HCEC 1CT (cell line): ENCODE measurements around the gene C20orf141.
"Not testable (repeated sequence)": the region's sequence is repeated elsewhere in the genome, so short reads cannot be mapped to it uniquely, and the experiment has no call there.

Experiments
- DNase-seq: peaks from one replicate; pipeline ENCODE4 v3.0.0-alpha.2; 2017

Gene C20orf141

DNA sequence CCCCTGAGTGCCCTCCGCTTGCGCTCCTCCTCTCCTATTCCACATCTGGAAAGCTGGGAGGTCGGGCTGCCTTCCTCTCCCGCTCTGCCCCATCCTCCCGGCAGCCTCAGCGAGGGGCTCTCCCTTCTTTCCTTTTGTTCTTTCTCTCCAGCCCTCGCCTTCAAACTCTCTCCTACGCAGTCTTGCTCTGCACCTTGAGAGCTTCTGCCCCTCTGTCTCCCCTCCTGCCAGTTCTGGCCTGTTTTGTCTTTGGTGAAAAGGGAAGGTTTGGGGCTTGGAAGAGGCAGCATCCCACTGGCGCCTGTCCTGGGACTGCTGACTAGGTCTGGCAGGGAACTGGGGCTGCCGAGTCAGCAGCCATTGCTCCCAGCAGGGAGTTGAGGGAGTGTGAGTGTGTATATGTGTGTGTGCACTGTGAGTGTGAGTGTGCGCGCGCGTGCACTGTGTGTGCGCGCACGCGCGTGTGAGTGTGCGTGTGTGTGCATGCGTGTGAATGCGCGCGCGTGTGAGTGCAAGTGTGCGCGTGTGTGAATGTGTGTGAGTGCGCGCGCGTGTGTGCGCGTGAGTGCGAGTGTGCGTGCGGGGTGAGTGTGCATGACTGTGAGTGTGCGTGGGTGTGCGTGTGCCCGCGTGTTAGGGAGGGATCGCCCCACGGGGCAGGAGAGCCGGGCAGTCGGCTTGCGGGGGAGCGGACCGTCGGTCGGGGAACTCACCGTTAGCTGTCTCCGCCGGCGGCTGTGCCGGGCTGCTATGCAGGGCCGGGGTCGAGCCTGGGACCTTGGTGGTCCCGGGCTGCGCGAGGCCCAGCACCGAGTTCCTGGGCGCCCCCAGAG, 14.9 kb upstream of the C20orf141 start:
- no peak for DNase-seq

DNA sequence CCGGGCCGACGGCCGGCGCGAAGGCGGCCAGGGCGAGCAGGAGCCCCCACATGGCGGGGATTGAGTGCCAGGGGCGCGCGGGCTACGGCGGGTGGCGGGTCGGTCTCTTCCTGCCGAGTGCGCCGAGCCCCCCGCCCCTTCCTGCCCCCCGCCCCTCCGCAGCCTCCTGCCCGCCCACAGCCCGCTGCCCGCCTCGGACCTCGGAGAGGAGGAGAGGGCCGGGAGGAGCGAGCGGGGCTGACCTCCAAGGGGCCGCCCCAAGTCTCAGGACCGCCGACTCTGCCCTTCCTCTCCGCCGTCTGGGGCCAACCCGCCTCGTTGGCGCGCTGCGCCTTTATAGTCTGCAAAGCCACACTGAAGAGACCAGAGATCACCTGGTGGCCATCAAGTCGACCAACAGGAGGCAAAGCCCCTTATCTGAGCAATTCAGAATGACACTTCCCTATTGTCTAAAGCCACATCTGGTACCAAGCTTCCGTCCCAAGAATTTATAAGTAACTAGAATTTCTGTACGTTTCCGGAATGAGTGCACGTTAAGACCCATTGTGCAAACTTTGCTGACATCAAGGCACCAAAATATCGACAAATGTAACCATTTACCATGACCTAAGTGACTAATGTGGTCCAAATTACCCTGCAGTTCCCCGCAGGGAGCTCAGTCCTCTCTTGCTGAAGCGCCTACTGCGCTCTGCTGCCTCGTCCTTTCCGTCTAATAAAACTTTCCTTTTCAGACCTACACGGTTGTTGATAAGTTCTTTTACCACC, 14.1 kb upstream of the C20orf141 start, which contains the start of gene CPXM1:
Gene CPXM1 (minus strand): TSS at position 107 of the 765 bp plus-strand sequence. CDS start 55 bp downstream, at position 52.
- no peak for DNase-seq

GRCh38 chr20:2801286-2801728, 13.5 kb upstream of the C20orf141 start:
- DNase-seq, result no peak

DNA sequence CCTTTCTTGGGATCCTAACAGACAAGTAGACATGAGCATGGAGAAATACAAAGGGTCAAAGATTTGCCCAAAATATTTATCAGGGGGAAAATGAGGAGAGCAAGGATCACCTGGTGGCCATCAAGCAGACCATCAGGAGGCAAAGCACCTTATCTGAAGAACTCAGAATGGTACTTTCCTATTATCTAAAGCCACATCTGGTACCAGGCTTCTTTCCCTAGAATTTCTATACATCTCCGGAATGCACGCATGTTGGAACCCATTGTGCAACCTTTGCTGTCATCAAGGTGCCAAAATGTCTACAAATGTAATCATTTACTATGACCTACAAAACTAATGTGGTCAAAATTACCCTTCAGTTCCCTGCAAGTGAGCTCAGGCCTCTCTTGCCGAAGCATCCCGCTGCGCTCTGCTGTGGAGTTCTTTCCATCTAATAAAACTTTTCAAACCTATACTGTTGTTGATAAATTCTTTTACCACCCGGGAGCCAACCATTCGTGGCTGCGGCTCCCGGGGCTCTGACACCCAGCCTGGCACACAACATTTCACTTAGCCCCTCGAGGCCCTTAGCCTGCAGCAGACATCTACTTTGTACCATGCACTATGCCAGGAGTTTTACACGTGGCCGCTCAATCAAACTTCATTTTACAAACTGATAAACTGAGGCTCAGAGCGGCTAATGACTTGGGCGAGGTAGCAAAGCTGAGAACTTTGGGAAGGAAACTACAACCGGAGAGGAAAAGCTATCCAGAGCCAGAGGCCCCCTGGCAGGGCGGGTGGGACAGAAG, 10.6 kb upstream of the C20orf141 start:
- DNase-seq, result no peak

DNA sequence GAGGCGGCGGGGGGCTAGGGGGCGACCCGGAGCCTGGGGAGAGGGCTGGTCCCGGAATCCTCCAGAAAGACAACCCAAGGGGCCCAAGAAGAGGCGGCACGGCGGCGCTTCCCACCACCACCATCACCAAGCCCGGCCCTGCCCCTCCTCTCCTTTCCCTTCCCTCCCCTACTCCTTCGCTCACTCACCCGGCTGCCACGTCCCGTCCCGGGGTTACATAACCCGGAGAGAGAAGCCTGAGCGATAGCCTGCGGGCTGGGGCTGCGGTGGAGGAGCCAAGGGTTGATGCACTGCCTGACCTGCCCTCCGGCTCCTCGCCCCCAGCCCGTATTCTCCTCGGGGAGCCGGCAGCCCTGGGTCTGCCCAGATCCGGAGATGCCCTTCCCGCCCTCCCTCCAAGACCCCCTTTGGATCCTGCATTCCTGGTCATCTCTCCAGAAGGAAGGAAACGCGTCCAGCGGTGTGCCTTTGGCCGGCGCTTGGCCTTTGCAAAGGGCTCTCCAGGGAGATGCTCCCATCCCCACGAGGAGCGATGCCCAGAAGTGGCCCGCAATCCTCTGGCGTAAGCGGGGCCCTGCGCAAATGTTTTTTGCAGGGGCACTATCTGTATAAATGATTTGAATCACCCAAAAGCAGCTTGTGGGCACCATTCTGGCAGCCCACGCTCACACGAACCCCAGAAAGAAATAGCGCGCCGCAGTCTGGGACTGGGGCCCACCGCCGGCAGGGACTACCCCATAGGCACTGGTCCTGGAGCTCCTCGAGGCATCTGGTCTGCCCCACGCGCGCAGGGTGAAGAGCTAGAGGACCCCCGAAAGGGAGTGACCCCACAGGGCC, 9.7 kb upstream of the C20orf141 start:
- no peak for DNase-seq

GRCh38 chr20:2805689-2806350, 9.0 kb upstream of the C20orf141 start:
- no peak for DNase-seq

- no peak for DNase-seq
These were observed 8.5 kb upstream of the C20orf141 start for GRCh38 chr20:2806351-2806701.

DNA sequence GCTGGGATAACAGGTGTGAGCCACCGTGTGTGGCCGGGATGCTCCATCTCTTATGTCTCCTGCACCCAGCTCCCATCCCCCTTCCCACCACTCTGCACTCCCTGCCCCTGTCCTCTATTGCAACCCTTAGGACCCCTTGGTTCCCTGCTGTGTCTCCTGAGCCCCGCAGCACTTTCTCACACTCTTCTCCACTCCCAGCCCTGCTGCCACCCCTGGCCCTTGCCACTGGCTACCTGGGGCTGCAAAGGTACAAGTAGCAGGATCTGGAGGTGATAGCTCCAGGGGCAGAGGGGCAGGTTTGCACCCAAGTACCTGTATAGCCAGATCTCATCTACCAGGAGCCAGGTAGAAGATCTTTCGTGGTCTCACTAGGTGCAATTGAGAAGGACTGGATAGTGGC, 7.8 kb upstream of the C20orf141 start:
- no peak for DNase-seq

- not testable (repeated sequence) for DNase-seq
These were observed 6.9 kb upstream of the C20orf141 start for GRCh38 chr20:2807929-2808328.

- no peak for DNase-seq
These were observed 5.1 kb upstream of the C20orf141 start for GRCh38 chr20:2809690-2810089.

GRCh38 chr20:2812189-2812588, 2.6 kb upstream of the C20orf141 start:
- DNase-seq, result no peak

DNA sequence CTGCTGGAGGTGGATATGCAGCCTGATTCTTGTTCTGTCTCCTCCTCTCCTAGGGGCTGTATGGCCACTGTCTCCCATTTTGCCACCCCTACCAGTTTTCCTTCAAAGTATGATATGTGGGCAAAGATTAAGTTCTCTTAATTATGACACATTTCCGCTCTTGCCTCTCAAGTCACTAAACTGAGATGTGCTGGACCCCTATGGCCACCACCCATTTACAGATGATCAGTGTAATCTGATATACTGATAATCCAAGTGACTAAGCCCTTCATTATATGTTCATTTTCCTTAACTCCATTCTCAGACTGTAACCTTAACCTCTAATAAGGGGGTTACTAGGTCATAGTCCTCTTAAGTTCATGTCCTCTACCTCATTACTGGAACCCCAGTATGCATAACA, 711 bp upstream of the C20orf141 start:
- no peak for DNase-seq

GRCh38 chr20:2815242-2815900, 584 bp downstream of the C20orf141 start:
- no peak for DNase-seq

DNA sequence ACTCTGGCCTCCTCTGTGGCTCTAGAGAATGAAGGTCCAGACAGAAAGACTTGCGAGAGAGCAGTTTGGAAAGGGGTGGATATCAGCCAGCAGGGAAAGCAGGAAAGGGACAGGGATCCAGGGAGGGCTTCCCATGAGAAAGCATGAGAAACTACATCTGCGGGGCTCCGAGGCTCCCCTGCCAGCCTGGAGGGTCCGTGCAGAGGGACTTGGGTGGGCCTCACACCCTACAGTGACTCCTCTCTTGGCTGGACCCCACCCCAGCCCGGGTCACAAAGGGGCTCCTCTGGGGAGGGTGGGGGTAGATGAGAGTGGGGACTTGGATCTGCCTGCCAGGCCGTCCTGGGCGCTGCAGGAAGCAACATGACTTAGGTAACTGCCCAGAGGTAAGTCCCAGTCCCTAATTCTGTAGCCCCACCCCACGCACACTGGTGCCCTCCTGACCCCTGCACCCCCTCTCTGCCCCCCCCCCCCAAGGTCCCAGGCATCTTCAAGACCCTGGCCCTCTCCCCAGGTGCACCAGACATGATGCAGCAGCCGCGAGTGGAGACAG, 1.3 kb downstream of the C20orf141 start, which contains the start of gene TMEM239:
Gene TMEM239 (plus strand): TSS at position 335 of the 553 bp plus-strand sequence. CDS start 191 bp downstream, at position 526.
- DNase-seq, result no peak

GRCh38 chr20:2816583-2817340, 2.0 kb downstream of the C20orf141 start:
- DNase-seq, result no peak

GRCh38 chr20:2817341-2817726, 2.5 kb downstream of the C20orf141 start:
- DNase-seq, result no peak

DNA sequence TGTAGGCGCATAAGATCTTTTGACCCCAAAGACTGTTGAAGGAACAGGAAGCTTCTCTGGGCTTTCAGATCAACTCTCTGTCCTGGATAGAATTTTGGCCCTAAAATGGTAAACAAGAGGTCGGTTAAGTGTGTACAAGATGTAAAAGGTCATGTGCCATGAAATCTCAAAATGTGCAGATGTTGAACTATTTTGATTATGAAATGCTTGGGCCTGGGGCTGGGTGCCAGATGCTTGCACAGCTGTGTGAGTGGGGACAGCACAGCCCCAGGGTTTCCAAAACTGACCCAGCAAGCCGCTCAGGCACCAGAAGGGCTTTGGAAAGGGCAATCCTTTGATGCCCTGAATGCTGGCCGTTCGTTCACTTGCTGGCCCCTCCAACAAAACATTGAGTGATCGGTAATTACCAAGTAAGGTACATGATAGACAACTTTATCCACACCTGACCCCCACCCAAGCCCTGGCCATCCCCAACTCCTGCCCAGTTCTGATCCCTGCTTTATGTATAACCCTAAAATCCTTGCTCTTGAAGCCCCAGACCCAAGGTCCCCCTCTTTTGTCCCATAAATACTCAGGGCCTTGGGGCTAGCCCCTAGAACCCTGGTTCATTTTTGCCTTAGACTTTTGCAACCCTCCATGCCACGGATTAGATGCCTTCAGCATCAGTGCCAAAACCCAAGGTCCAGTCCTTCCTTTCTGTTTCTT, 3.3 kb downstream of the C20orf141 start:
- DNase-seq, result no peak

DNA sequence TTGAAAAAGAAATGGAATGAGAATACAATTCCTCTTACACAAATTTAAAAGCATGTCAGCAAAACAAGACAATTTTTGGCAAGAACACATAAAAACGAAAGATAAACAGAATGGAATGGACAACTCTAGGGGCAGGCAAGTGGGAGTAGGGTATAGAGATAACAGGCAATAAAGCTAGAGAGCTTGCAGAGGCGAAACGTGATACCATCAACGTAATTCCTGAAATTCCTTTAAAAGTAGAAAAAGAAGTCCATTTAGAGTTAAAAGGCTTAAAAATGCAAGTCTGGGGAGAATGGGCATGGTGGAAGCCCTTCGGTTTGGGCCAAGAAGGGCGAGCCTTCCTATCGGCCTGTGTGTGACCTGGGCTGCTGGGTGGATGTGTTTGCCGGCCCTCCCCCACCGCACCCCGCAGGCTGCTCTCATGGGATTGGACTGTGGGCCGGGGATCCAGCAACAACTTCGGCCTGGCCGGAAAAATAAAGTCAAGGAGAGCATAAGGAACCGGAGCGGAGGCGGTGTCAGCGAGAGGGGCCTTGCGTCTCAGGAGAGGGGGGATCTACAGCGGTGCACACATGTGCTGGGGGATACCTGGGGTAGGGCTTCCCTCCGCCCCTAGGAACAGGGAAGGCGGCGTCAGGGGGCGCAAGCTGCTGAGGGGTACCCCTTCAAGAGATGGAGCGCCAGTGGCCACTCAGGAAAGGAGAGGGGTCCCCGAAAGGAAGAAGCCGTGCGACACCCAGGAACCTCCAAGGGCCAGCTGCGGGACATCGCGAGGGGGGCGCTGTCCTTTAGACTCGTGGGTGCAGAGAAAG, 5.5 kb downstream of the C20orf141 start:
- DNase-seq, result no peak
